SKM-1 treated with dmso at 0.1 percent for 144 hours (cell line): ENCODE results near the gene NTNG2.
"Not testable (repeated sequence)": the region's sequence is repeated elsewhere in the genome, so short reads cannot be mapped to it uniquely, and the experiment has no call there.

Source experiments
- DNase-seq: peaks from one replicate; lab custom pipeline; 2025; ENCODE audit not compliant: unreplicated experiment; lab: John Stamatoyannopoulos, UW

Gene NTNG2

GRCh38 chr9:132161743-132162184 lies at the start of gene NTNG2:
Gene NTNG2, plus strand, starts transcription at chr9:132162058. Its CDS starts 4,774 bp downstream, at chr9:132166832.
- no peak for DNase-seq

GRCh38 chr9:132114102-132114707 lies 47.7 kb upstream of the NTNG2 start:
- no peak for DNase-seq

GRCh38 chr9:132116583-132116982 lies 45.3 kb upstream of the NTNG2 start:
- DNase-seq = no peak

GRCh38 chr9:132117694-132118093 lies 44.2 kb upstream of the NTNG2 start:
- DNase-seq = no peak

GRCh38 chr9:132121021-132121420 lies 40.8 kb upstream of the NTNG2 start:
- DNase-seq = no peak

GRCh38 chr9:132124800-132125199 lies 37.1 kb upstream of the NTNG2 start:
- DNase-seq = no peak

GRCh38 chr9:132125361-132125760 lies 36.5 kb upstream of the NTNG2 start:
- DNase-seq = no peak

GRCh38 chr9:132125944-132126679 lies 35.7 kb upstream of the NTNG2 start:
- DNase-seq = no peak

GRCh38 chr9:132126680-132127236 lies 35.1 kb upstream of the NTNG2 start:
- DNase-seq = no peak

- DNase-seq = no peak
Observed at GRCh38 chr9:132127888-132128534, 33.8 kb upstream of the NTNG2 start.

GRCh38 chr9:132129535-132129934 lies 32.3 kb upstream of the NTNG2 start:
- DNase-seq = no peak

- DNase-seq = not testable (repeated sequence)
Observed at GRCh38 chr9:132134085-132134484, 27.8 kb upstream of the NTNG2 start.

- no peak for DNase-seq
Observed at GRCh38 chr9:132135456-132135855, 26.4 kb upstream of the NTNG2 start.

GRCh38 chr9:132136151-132136780 lies 25.6 kb upstream of the NTNG2 start:
- no peak for DNase-seq

- DNase-seq = no peak
Observed at GRCh38 chr9:132141344-132141947, 20.4 kb upstream of the NTNG2 start.

- DNase-seq = no peak
Observed at GRCh38 chr9:132141948-132142594, 19.8 kb upstream of the NTNG2 start.

GRCh38 chr9:132142924-132143323 lies 18.9 kb upstream of the NTNG2 start:
- DNase-seq = no peak

- DNase-seq = no peak
Observed at GRCh38 chr9:132143359-132143758, 18.5 kb upstream of the NTNG2 start.

- DNase-seq = no peak
Observed at GRCh38 chr9:132144708-132145365, 17.0 kb upstream of the NTNG2 start.

GRCh38 chr9:132146039-132146438 lies 15.8 kb upstream of the NTNG2 start:
- DNase-seq = no peak
